Stomach smooth muscle (tissue), 2 donors: ENCODE data around the gene COL5A1.
A peak's percentile ranks its signal among the peaks of the same experiment; 100 is the strongest.
"Not testable (repeated sequence)": the region's sequence is repeated elsewhere in the genome, so short reads cannot be mapped to it uniquely, and the experiment has no call there.

Experiments used
- H3K27ac ChIP-seq: one replicate; pipeline ENCODE4 v1.7.0; 2013; ENCODE audit warnings: mild to moderate bottlenecking, low read length, inconsistent platforms
- H3K27me3 ChIP-seq, 2 donors: one replicate each; pipeline ENCODE4 v1.7.0; 2013; ENCODE audit warnings: low read length in 2 of 2; ENCODE audit not compliant: insufficient read depth in 2 of 2, control insufficient read depth in 1 of 2
- H3K36me3 ChIP-seq, 2 donors: one replicate each; pipeline ENCODE4 v1.7.0; 2013; ENCODE audit warnings: low read length in 2 of 2; ENCODE audit not compliant: control insufficient read depth in 2 of 2, insufficient read depth in 2 of 2
- H3K4me1 ChIP-seq: one replicate; pipeline ENCODE4 v1.7.0; 2013; ENCODE audit warnings: low read length; ENCODE audit not compliant: control insufficient read depth, insufficient read depth
- H3K4me3 ChIP-seq, 2 donors: one replicate each; pipeline ENCODE4 v1.7.0; 2013; ENCODE audit warnings: low read length in 2 of 2
- H3K9ac ChIP-seq, 2 donors: one replicate each; pipeline ENCODE4 v1.7.0; 2013; ENCODE audit warnings: low read length in 2 of 2, mild to moderate bottlenecking in 1 of 2
- H3K9me3 ChIP-seq, 2 donors: one replicate each; pipeline ENCODE4 v1.7.0; 2013; ENCODE audit warnings: low read length in 2 of 2; ENCODE audit not compliant: control insufficient read depth in 2 of 2
- donor health status: healthy.
- donor health status: Pancreatic carcinoma.

The COL5A1 gene

GRCh38 chr9:134694714-134695113 lies 53.1 kb downstream of the COL5A1 start:
- no peaks in the 10 kb centered on the region for H3K9me3 ChIP-seq
- no peak overlapping the region for H3K4me3 ChIP-seq
- H3K36me3 ChIP-seq = peaks cover 14 to 20% of the 10 kb centered on the region in 2 donors
- peaks cover 48% of the 10 kb centered on the region for H3K4me1 ChIP-seq
- no peaks in the 10 kb centered on the region for H3K27me3 ChIP-seq
- H3K27ac ChIP-seq = peak overlapping the region; percentile 11
- no peak overlapping the region for H3K9ac ChIP-seq

- no peak overlapping the region for H3K27ac ChIP-seq
- H3K36me3 ChIP-seq = peaks cover 16 to 22% of the 10 kb centered on the region in 2 donors
- H3K27me3 ChIP-seq = no peaks in the 10 kb centered on the region
- H3K9ac ChIP-seq = no peak overlapping the region
- H3K9me3 ChIP-seq = no peaks in the 10 kb centered on the region
- H3K4me3 ChIP-seq = no peak overlapping the region
- H3K4me1 ChIP-seq = peaks cover 48% of the 10 kb centered on the region
Observed at GRCh38 chr9:134695144-134695543, 53.5 kb downstream of the COL5A1 start.

- Histone ChIP-seq H3K9ac (no peak overlapping the region), H3K9me3 (no peaks in the 10 kb centered on the region), H3K27ac (no peak overlapping the region), H3K4me1 (peaks cover 39% of the 10 kb centered on the region), H3K27me3 (no peaks in the 10 kb centered on the region), H3K36me3 (peaks cover 20 to 27% of the 10 kb centered on the region in 2 donors), H3K4me3 (no peak overlapping the region)
Observed at GRCh38 chr9:134696433-134696832, 54.8 kb downstream of the COL5A1 start.

GRCh38 chr9:134698111-134698510 lies 56.5 kb downstream of the COL5A1 start:
- H3K4me1 ChIP-seq = peaks cover 47% of the 10 kb centered on the region
- H3K4me3 ChIP-seq = no peak overlapping the region
- H3K27ac ChIP-seq = no peak overlapping the region
- peaks cover 20 to 26% of the 10 kb centered on the region in 2 donors for H3K36me3 ChIP-seq
- H3K9me3 ChIP-seq = no peaks in the 10 kb centered on the region
- no peaks in the 10 kb centered on the region for H3K27me3 ChIP-seq
- H3K9ac ChIP-seq = no peak overlapping the region

- H3K4me1 ChIP-seq = peaks cover 47% of the 10 kb centered on the region
Observed at GRCh38 chr9:134698587-134699342, 57.2 kb downstream of the COL5A1 start.

GRCh38 chr9:134699343-134699740 lies 57.7 kb downstream of the COL5A1 start:
- Histone ChIP-seq H3K9ac (no peak overlapping the region), H3K4me3 (no peak overlapping the region), H3K4me1 (peaks cover 50% of the 10 kb centered on the region), H3K9me3 (no peaks in the 10 kb centered on the region), H3K27me3 (no peaks in the 10 kb centered on the region), H3K36me3 (peaks cover 20 to 22% of the 10 kb centered on the region in 2 donors), H3K27ac (no peak overlapping the region)

More at GRCh38 chr9:134698587-134699342, 57.2 kb downstream of the COL5A1 start:
- H3K27me3 ChIP-seq = no peaks in the 10 kb centered on the region
- peak overlapping the region in 1 of 2 donors; percentile 4 for H3K4me3 ChIP-seq
- peaks cover 20 to 24% of the 10 kb centered on the region in 2 donors for H3K36me3 ChIP-seq
- no peaks in the 10 kb centered on the region for H3K9me3 ChIP-seq
- H3K27ac ChIP-seq = peak overlapping the region; percentile 31
- peak overlapping the region in 1 of 2 donors; percentile 24 for H3K9ac ChIP-seq

- Histone ChIP-seq H3K9ac (no peak overlapping the region), H3K4me3 (no peak overlapping the region), H3K36me3 (peaks cover 20% of the 10 kb centered on the region in 2 donors), H3K9me3 (no peaks in the 10 kb centered on the region), H3K27me3 (no peaks in the 10 kb centered on the region), H3K27ac (no peak overlapping the region), H3K4me1 (peaks cover 58% of the 10 kb centered on the region)
Observed at GRCh38 chr9:134700636-134701350, 59.2 kb downstream of the COL5A1 start.

GRCh38 chr9:134701581-134702259 lies 60.1 kb downstream of the COL5A1 start:
- Histone ChIP-seq H3K36me3 (peaks cover 20% of the 10 kb centered on the region in 2 donors), H3K27me3 (no peaks in the 10 kb centered on the region), H3K4me3 (no peak overlapping the region), H3K9ac (no peak overlapping the region), H3K9me3 (no peaks in the 10 kb centered on the region), H3K4me1 (peaks cover 67% of the 10 kb centered on the region), H3K27ac (no peak overlapping the region)

GRCh38 chr9:134702291-134702690 lies 60.7 kb downstream of the COL5A1 start:
- Histone ChIP-seq H3K27ac (peak overlapping the region; percentile 66), H3K4me1 (peaks cover 73% of the 10 kb centered on the region), H3K27me3 (no peaks in the 10 kb centered on the region), H3K4me3 (no peak overlapping the region), H3K9ac (no peak overlapping the region), H3K9me3 (no peaks in the 10 kb centered on the region), H3K36me3 (peaks cover 20% of the 10 kb centered on the region in 2 donors)

GRCh38 chr9:134703730-134704114 lies 62.1 kb downstream of the COL5A1 start:
- not testable (repeated sequence) for H3K27me3 ChIP-seq, H3K9me3 ChIP-seq, H3K9ac ChIP-seq, H3K4me3 ChIP-seq
- Histone ChIP-seq H3K27ac (peak overlapping the region; percentile 99), H3K36me3 (peaks cover 19 to 20% of the 10 kb centered on the region in 2 donors), H3K4me1 (peaks cover 80% of the 10 kb centered on the region)
